HPDE6-E6E7 (cell line): ENCODE data around the gene NUDT19.
"Not testable (repeated sequence)": the region's sequence is repeated elsewhere in the genome, so short reads cannot be mapped to it uniquely, and the experiment has no call there.

Source experiments
- DNase-seq: peaks from one replicate; pipeline ENCODE4 v3.0.0; 2011; ENCODE audit warnings: missing footprints; ENCODE audit errors: extremely low spot score

Gene NUDT19

GRCh38 chr19:32691291-32691951 is at the start of gene NUDT19:
Gene NUDT19 (plus strand): TSS chr19:32691821. CDS start chr19:32691961, 140 bp downstream.
- DNase-seq, result peak; percentile 80

GRCh38 chr19:32642771-32643170 is 48.9 kb upstream of the NUDT19 start:
- DNase-seq, result no peak

GRCh38 chr19:32646556-32646955 is 45.1 kb upstream of the NUDT19 start:
- DNase-seq, result no peak

DNA sequence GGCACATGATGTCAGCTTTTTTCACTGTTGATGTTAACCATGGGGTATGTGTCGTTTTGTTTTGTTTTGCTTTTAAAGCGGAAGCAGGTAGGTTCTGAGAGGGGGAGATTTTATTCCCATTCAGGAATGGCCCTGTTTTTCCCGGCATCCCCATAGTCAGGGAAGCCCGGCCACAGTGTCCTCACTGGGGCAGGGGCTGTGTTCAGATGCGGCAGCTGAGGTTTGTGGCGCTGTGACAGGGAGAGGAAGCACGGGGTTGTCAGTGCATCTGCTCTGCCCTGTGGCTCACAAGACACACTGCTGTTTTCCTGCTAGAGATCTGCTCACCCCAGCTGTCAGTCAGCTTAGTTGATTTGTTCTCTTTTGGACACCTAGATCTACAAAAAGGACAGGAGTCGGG is 44.3 kb upstream of the NUDT19 start:
- DNase-seq, result no peak

DNA sequence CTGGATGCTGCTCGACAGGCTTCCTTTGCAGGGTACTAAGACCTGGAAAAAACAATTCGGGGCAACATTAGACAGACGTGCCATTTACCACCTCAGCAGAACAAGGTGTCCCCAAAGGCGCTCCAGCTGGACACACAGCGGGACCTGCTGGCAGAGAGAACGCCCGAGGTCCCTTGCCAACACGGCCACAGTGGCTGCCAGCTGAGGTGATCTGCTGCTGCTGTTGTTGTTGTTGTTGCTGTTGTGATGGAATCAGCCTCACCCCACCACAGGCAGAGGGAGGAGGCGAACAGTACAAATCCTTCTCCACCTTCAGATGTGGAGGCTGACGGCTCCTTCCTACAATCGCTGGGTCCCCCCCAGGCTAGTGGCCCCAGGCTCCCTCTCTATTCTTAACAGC is 41.9 kb upstream of the NUDT19 start:
- DNase-seq, result no peak

- no peak for DNase-seq
Measured at GRCh38 chr19:32650671-32651070, 41.0 kb upstream of the NUDT19 start.

- no peak for DNase-seq
Measured at GRCh38 chr19:32651729-32652140, 39.9 kb upstream of the NUDT19 start.

- DNase-seq, result not testable (repeated sequence)
Measured at GRCh38 chr19:32652331-32652730, 39.3 kb upstream of the NUDT19 start.

- no peak for DNase-seq
Measured at GRCh38 chr19:32652894-32653598, 38.6 kb upstream of the NUDT19 start.

- no peak for DNase-seq
Measured at GRCh38 chr19:32653599-32653915, 38.1 kb upstream of the NUDT19 start.

DNA sequence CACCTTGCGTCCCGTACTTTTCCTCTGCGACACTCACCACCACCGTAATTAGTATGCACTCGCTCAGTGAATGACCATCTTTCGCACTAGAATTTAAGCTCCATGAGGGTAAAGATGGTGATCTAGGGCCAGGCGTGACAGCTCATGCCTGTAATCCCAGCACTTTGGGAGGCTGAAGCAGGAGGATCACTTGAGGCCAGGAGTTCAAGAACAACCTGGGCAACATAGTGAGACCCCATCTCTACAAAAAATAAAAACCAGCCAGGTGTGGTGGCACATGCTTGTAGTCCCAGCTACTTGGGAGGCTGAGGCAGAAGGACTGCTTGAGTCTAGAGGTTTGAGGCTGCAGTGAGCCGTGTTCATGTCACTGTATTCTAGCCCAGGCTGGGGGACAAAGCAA is 35.2 kb upstream of the NUDT19 start:
- not testable (repeated sequence) for DNase-seq

DNA sequence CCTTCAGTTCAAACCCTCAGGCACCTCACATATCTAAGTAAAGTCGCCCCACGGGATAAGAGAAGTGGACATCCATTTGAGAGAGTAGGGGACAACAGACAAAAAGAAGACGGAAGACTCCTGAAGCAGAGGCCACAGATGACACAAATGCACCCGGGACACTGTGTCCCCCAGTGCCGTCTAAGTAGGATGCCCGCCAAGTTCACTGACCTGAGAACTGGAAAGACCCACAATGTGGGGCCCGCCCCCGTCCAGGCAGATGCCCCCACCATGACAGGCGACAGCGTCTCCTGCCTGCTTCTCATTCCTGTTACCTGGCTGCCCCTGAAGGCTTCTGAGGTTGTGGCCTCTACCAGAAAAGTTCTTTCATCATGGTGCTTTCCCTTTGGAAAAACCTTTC is 33.5 kb upstream of the NUDT19 start:
- DNase-seq, result no peak

- DNase-seq, result no peak
Measured at GRCh38 chr19:32658527-32658926, 33.1 kb upstream of the NUDT19 start.

- DNase-seq, result no peak
Measured at GRCh38 chr19:32661318-32661717, 30.3 kb upstream of the NUDT19 start.

DNA sequence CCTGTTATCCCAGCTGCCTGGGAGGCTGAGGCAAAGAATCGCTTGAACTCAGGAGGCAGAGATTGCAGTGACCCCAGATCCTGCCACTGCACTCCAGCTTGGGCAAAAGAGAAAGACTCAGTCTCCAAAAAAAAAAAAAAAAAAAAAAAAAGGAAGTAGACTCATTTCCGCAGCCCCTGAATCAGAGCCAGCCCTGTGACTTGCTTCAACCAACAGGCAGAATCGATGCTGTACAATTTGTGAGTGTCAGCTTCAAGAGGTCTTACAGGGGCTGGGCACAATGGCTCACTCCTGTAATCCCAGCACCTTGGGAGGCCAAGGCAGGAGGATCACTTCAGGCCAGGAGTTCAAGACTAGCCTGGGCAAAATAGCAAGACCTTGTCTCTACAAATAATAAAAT is 29.4 kb upstream of the NUDT19 start:
- no peak for DNase-seq

- no peak for DNase-seq
Measured at GRCh38 chr19:32666084-32666483, 25.5 kb upstream of the NUDT19 start.

DNA sequence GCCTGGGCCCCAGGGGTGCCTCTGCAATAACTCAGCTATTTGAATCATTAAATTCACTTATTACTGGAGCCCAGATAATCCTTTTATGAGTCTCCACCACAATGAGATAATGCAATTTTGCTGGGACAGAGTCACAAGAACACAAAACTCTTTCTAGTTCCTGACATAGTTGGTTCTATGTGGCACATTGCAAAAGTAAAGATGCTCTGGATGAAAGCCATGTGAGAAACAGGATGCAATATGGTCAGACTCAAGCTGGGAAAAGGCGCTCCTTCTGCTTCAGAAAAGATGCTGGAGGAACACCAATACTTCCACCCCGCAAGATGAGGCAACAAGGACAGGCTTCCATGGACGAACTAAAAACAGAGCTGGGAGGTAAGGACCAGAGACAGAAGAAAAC is 22.3 kb upstream of the NUDT19 start:
- no peak for DNase-seq

- DNase-seq, result no peak
Measured at GRCh38 chr19:32671883-32672593, 19.6 kb upstream of the NUDT19 start.

DNA sequence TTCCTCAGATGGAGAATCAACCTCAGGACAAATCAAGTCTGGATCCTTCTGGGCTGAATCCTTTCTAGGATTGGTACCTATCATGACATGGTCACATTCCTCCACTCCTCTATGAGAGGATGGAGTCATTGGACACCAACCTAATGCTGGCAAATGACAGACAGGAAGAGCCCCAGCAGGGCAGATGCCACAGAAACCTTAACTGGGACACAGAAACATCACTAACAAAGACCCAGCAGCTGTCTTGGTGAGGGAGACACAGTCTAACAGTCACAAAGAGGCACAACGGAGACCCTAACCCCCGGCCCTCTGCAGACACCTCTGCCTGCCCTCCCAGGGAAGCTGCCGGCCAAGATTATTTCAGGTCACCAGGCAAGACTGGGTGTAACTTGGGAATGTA is 18.8 kb upstream of the NUDT19 start:
- DNase-seq, result no peak

DNA sequence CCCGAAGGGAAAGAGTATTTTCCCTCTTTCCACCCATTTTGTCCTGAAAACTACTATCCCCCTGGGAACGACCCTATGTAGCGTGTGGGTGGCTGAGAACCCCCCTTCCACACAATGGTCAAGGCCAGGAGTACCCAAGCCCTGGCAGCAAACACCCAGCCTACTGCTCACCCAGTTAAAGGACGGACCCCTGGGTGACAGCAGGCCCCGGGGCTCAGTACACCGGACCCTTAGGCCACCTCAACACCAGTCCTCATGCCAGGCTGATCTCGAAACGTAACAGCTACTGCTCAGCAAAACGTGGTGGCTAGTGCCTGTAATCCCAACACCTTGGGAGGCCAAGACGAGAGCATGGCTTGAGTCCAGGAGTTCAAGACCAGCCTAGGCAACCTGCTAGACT is 18.0 kb upstream of the NUDT19 start:
- DNase-seq, result no peak

- no peak for DNase-seq
Measured at GRCh38 chr19:32674153-32674930, 17.3 kb upstream of the NUDT19 start.
